Stimulated activated CD4-positive, alpha-beta T cell treated with anti-CD3 and anti-CD28 coated beads, TNF-alpha, amount 100 ng/mL, for 1 hour (primary cell): Measurements from ENCODE around the gene A4GALT.
"Not testable (repeated sequence)": the region's sequence is repeated elsewhere in the genome, so short reads cannot be mapped to it uniquely, and the experiment has no call there.

ENCODE experiments used
- DNase-seq, 3 donors: peaks; one replicate each; pipeline ENCODE4 v3.0.0-alpha.2; 2020; ENCODE audit warnings: low read depth in 3 of 3, low spot score in 1 of 3

A4GALT gene

GRCh38 chr22:42742940-42743339 is 22.3 kb upstream of the A4GALT start:
- no peak for DNase-seq

- DNase-seq, result not testable (repeated sequence)
Measured at GRCh38 chr22:42740320-42740719, 19.6 kb upstream of the A4GALT start.

GRCh38 chr22:42734406-42734805 is 13.7 kb upstream of the A4GALT start:
- no peak for DNase-seq

- DNase-seq, result not testable (repeated sequence)
Measured at GRCh38 chr22:42733394-42733793, 12.7 kb upstream of the A4GALT start.

- no peak for DNase-seq
Measured at GRCh38 chr22:42732081-42732480, 11.4 kb upstream of the A4GALT start.

- DNase-seq, result no peak
Measured at GRCh38 chr22:42726811-42727210, 6.1 kb upstream of the A4GALT start.

GRCh38 chr22:42725606-42726355 is 5.1 kb upstream of the A4GALT start:
- no peak for DNase-seq

GRCh38 chr22:42724062-42724461 is 3.4 kb upstream of the A4GALT start:
- DNase-seq, result no peak

GRCh38 chr22:42721045-42721434 is 370 bp upstream of the A4GALT start:
- DNase-seq, result no peak

GRCh38 chr22:42719656-42720262 is 911 bp downstream of the A4GALT start:
- no peak for DNase-seq

GRCh38 chr22:42719133-42719532 is 1.5 kb downstream of the A4GALT start:
- no peak for DNase-seq

- no peak for DNase-seq
Measured at GRCh38 chr22:42717197-42717928, 3.3 kb downstream of the A4GALT start.

- DNase-seq, result no peak
Measured at GRCh38 chr22:42716649-42717127, 4.0 kb downstream of the A4GALT start.

GRCh38 chr22:42716221-42716620 is 4.4 kb downstream of the A4GALT start:
- no peak for DNase-seq

GRCh38 chr22:42714768-42715390 is 5.8 kb downstream of the A4GALT start:
- DNase-seq, result no peak

GRCh38 chr22:42714308-42714707 is 6.4 kb downstream of the A4GALT start:
- DNase-seq, result no peak

- no peak for DNase-seq
Measured at GRCh38 chr22:42711895-42712837, 8.5 kb downstream of the A4GALT start.

GRCh38 chr22:42711281-42711731 is 9.4 kb downstream of the A4GALT start:
- DNase-seq, result no peak

- no peak for DNase-seq
Measured at GRCh38 chr22:42708417-42708816, 12.3 kb downstream of the A4GALT start.

- no peak for DNase-seq
Measured at GRCh38 chr22:42707496-42707895, 13.2 kb downstream of the A4GALT start.
